HEK293T (cell line): Measurements from ENCODE around the gene LSM14B.

ENCODE experiments used
- ARNT ChIP-seq: fragments of 450-650 bp; IDR thresholded peaks from 2 replicates; pipeline ENCODE4 v1.6.1; 2017; ENCODE audit warnings: mild to moderate bottlenecking
- ELF4 ChIP-seq: fragments of 450-650 bp; IDR thresholded peaks from 2 replicates; pipeline ENCODE4 v1.6.1; 2017; ENCODE audit warnings: antibody characterized with exemption
- FOXM1 ChIP-seq: fragments of 450-650 bp; IDR thresholded peaks from 2 replicates; pipeline ENCODE4 v1.6.1; 2017; ENCODE audit warnings: mild to moderate bottlenecking, borderline replicate concordance
- L3MBTL2 ChIP-seq: fragments of 450-650 bp; conservative IDR thresholded peaks from 2 replicates; pipeline ENCODE4 v1.6.1; 2016; ENCODE audit warnings: mild to moderate bottlenecking
- SP1 ChIP-seq: fragments of 450-650 bp; IDR thresholded peaks from 2 replicates; pipeline ENCODE4 v1.6.1; 2017

GRCh38 chr20:62096421-62097380, 25.6 kb upstream of the LSM14B start:
- TF ChIP-seq ELF4 (no peak), SP1 (no peak), ARNT (no peak), FOXM1 (no peak), L3MBTL2 (no peak)
